Ectodermal cell (in vitro differentiated cells): ENCODE data around the gene ZDHHC19. TPM values are rescaled to one million over a fixed set of nuclear protein-coding genes. Genes with fewer than 3 reads are reported as not detected.
"Not testable (repeated sequence)": the region's sequence is repeated elsewhere in the genome, so short reads cannot be mapped to it uniquely, and the experiment has no call there.

Source experiments
- H3K27ac ChIP-seq: 2 replicates; pipeline ENCODE4 v1.7.0; 2013; ENCODE audit warnings: mild to moderate bottlenecking, low read depth, low read length; ENCODE audit not compliant: insufficient read depth, poor library complexity, severe bottlenecking
- H3K27me3 ChIP-seq: 2 replicates; pipeline ENCODE4 v1.7.0; 2013; ENCODE audit warnings: mild to moderate bottlenecking, low read length; ENCODE audit not compliant: insufficient read depth, control insufficient read depth, poor library complexity, severe bottlenecking
- H3K36me3 ChIP-seq: one replicate; pipeline ENCODE4 v1.7.0; 2013; ENCODE audit warnings: low read length; ENCODE audit not compliant: control insufficient read depth, insufficient read depth
- H3K4me1 ChIP-seq: one replicate; pipeline ENCODE4 v1.7.0; 2013; ENCODE audit warnings: low read length; ENCODE audit not compliant: control insufficient read depth, insufficient read depth
- H3K4me3 ChIP-seq: 2 replicates; pipeline ENCODE4 v1.7.0; 2013; ENCODE audit warnings: low read depth, low read length, control low read depth; ENCODE audit not compliant: insufficient read depth
- H3K9me3 ChIP-seq: 2 replicates; pipeline ENCODE4 v1.7.0; 2013; ENCODE audit warnings: mild to moderate bottlenecking, low read length, moderate library complexity; ENCODE audit not compliant: control insufficient read depth
- WGBS, 2 experiments: methylation state at CpG; one replicate each; pipeline ENCODE4 v1.1.7; 2013; ENCODE audit warnings: missing lambda C conversion rate in 2 of 2; 5-methylcytosine and 5-hydroxymethylcytosine counted together
- polyA plus RNA-seq, 4 experiments: library from polyadenylated mRNA; stranded (reverse); fragments of 50-300 nt; gene quantifications; one replicate each; pipeline ENCODE4 v1.2.3, GENCODE V29; 2013

ZDHHC19 gene
- polyA plus RNA-seq (2013, experiment 1 of 4), result 0.98 TPM
- polyA plus RNA-seq (2013, experiment 2 of 4), result 0.37 TPM
- not detected for polyA plus RNA-seq (2013, experiment 3 of 4)
- polyA plus RNA-seq (2013, experiment 4 of 4), result 0.65 TPM

GRCh38 chr3:196210673-196211556 is at the start of gene ZDHHC19:
Gene ZDHHC19, minus strand, starts transcription at chr3:196211400. Its CDS starts 85 bp downstream, at chr3:196211315.
- Histone ChIP-seq H3K36me3 (no peaks in the 10 kb centered on the region), H3K27ac (no peak within 1 kb of the TSS), H3K4me1 (peaks cover 5% of the 10 kb centered on the region), H3K4me3 (no peak within 1 kb of the TSS), H3K27me3 (peaks cover 16% of the 10 kb centered on the region), H3K9me3 (no peaks in the 10 kb centered on the region)
- WGBS, 2 experiments, result 77 to 81% methylated on average over 22 to 23 of the region's 23 CpGs

GRCh38 chr3:196260784-196261183 is 49.6 kb upstream of the ZDHHC19 start:
- Histone ChIP-seq H3K4me3 (no peak overlapping the region), H3K9me3 (no peaks in the 10 kb centered on the region), H3K4me1 (no peaks in the 10 kb centered on the region), H3K27ac (no peak overlapping the region), H3K27me3 (no peaks in the 10 kb centered on the region), H3K36me3 (no peaks in the 10 kb centered on the region)
- WGBS, 2 experiments, result 98 to 100% methylated on average over 4 of the region's 4 CpGs

- WGBS, 2 experiments, result 79 to 91% methylated on average over 1 of the region's 1 CpG
These were observed 44.6 kb upstream of the ZDHHC19 start for GRCh38 chr3:196255776-196256175.

GRCh38 chr3:196254376-196255283 is 43.4 kb upstream of the ZDHHC19 start:
- no peak overlapping the region for H3K27ac ChIP-seq
- no peaks in the 10 kb centered on the region for H3K9me3 ChIP-seq
- no peaks in the 10 kb centered on the region for H3K27me3 ChIP-seq
- H3K36me3 ChIP-seq, result no peaks in the 10 kb centered on the region
- H3K4me1 ChIP-seq, result no peaks in the 10 kb centered on the region
- no peak overlapping the region for H3K4me3 ChIP-seq
- 96 to 100% methylated on average over 4 of the region's 5 CpGs for WGBS, 2 experiments

More at GRCh38 chr3:196255776-196256175, 44.6 kb upstream of the ZDHHC19 start:
- Histone ChIP-seq H3K4me3 (no peak overlapping the region), H3K9me3 (no peaks in the 10 kb centered on the region), H3K27ac (no peak overlapping the region), H3K27me3 (no peaks in the 10 kb centered on the region), H3K4me1 (no peaks in the 10 kb centered on the region), H3K36me3 (no peaks in the 10 kb centered on the region)

GRCh38 chr3:196251918-196252317 is 40.7 kb upstream of the ZDHHC19 start:
- H3K9me3 ChIP-seq, result no peaks in the 10 kb centered on the region
- peaks cover 6% of the 10 kb centered on the region for H3K36me3 ChIP-seq
- H3K4me1 ChIP-seq, result no peaks in the 10 kb centered on the region
- 93 to 97% methylated on average over 16 of the region's 16 CpGs for WGBS, 2 experiments
- H3K27me3 ChIP-seq, result no peaks in the 10 kb centered on the region
- no peak overlapping the region for H3K27ac ChIP-seq
- no peak overlapping the region for H3K4me3 ChIP-seq

- 93 to 96% methylated on average over 13 of the region's 13 CpGs for WGBS, 2 experiments
- peaks cover 7% of the 10 kb centered on the region for H3K36me3 ChIP-seq
- no peak overlapping the region for H3K27ac ChIP-seq
These were observed 35.6 kb upstream of the ZDHHC19 start for GRCh38 chr3:196246612-196247308.

GRCh38 chr3:196244166-196244565 is 33.0 kb upstream of the ZDHHC19 start:
- not testable (repeated sequence) for H3K4me3 ChIP-seq, H3K27ac ChIP-seq, H3K9me3 ChIP-seq, H3K36me3 ChIP-seq, H3K27me3 ChIP-seq, H3K4me1 ChIP-seq
- 96 to 97% methylated on average over 34 of the region's 34 CpGs for WGBS, 2 experiments

More at GRCh38 chr3:196246612-196247308, 35.6 kb upstream of the ZDHHC19 start:
- Histone ChIP-seq H3K4me3 (no peak overlapping the region), H3K27me3 (no peaks in the 10 kb centered on the region), H3K4me1 (no peaks in the 10 kb centered on the region), H3K9me3 (no peaks in the 10 kb centered on the region)

GRCh38 chr3:196241704-196242103 is 30.5 kb upstream of the ZDHHC19 start:
- Histone ChIP-seq H3K4me3 (no peak overlapping the region), H3K9me3 (no peaks in the 10 kb centered on the region), H3K36me3 (peaks cover 13% of the 10 kb centered on the region), H3K27me3 (no peaks in the 10 kb centered on the region), H3K4me1 (no peaks in the 10 kb centered on the region), H3K27ac (no peak overlapping the region)
- 91 to 94% methylated on average over 8 of the region's 8 CpGs for WGBS, 2 experiments

- Histone ChIP-seq H3K9me3 (no peaks in the 10 kb centered on the region), H3K4me3 (no peak overlapping the region), H3K27ac (no peak overlapping the region), H3K4me1 (no peaks in the 10 kb centered on the region), H3K27me3 (no peaks in the 10 kb centered on the region), H3K36me3 (peaks cover 13% of the 10 kb centered on the region)
- WGBS, 2 experiments, result 93 to 96% methylated on average over 3 to 4 of the region's 4 CpGs
These were observed 29.2 kb upstream of the ZDHHC19 start for GRCh38 chr3:196240424-196240823.
